ENCODE data around the gene PTH2.
"Not testable (repeated sequence)": the region's sequence is repeated elsewhere in the genome, so short reads cannot be mapped to it uniquely, and the experiment has no call there.

The PTH2 gene

DNA sequence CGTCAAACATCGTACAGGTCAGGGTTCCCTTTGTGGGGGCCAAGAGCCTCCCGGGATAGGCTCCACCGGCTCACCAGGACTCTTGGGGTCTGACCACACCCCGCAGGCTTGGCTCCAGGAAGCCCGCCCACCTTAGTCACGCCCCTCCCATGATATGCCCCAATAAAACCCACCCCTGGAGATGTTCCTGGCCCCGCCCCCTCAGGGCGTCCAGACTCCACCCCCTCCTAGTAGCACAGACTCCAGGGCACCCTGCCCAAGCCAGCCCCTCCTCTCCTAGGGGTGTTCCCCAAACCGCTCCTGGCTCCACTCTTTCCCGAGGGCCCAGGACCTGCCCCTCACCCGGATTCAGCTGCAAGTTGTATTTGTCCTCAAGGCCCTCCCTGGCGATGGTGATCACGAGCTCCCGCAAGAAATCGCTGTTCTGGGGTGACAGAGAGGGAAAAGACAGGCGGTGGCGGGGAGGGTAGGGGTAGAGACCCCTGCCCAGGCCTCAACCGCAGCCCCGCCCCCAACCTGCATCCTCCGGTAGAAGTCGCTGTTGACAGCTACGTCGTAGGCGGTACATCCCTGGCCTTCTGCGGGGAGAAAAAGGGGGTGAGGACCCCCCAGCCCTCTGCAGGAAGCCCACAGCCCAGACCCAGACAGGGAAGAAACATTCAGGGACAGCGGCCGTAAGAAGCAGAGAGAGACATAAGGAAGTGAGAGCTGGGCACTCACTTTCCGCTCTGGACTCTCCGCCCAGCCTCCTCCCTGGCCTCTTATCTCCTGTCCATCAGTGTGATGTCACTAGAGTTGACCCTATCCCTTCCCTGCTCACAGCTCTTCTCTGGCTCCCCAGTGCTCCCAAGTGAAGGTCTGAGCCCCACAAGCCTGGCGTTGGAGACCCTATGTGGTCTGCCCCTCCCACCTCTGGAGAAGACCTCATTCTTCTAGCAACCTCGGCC is 24.5 kb upstream of the PTH2 start:
- DNase-seq: no peak

DNA sequence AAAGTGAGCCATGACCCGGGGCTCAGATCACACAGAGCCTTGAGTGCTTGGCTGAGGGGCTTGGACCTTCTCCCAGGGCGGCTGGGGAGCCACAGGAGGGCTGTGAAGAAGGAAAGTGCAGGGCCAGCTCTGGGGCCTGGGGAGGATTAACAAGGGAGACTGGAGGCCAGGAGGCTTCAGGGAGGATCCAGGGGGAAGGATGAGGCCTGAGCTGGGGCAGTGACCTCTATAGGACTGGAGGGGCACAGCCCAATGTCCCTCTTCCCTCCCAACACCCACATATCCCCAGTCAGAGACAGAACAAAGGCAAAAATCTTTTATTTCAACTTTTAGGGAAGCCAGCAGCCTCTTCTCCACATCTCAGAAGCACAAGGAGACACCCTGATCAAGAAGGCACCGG is 22.8 kb upstream of the PTH2 start:
- DNase-seq: no peak

DNA sequence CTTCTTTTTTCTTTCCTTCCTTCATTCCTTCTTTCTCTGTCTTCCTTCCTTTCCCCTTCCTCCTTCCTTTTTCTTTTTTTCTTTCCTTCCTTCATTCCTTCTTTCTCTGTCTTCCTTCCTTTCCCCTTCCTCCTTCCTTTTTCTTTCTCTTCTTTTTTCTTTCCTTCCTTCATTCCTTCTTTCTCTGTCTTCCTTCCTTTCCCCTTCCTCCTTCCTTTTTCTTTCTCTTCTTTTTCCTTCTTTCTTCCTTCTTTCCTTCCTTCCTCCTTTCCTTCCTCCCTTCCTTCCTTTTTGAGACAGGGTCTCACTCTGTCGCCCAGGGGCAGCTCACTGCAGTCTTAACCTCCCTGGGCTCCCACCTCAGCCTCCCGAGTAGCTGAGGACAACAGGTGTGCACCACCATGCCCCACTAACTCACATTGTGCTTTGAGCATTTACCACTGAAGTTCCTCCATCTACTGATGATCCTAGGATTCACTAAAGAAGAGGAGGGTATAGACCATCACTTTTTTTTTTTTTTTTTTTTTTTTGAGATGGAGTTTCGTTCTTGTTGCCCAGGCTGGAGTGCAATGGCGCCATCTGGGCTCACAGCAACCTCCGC is 21.0 kb upstream of the PTH2 start:
- DNase-seq: not testable (repeated sequence)

DNA sequence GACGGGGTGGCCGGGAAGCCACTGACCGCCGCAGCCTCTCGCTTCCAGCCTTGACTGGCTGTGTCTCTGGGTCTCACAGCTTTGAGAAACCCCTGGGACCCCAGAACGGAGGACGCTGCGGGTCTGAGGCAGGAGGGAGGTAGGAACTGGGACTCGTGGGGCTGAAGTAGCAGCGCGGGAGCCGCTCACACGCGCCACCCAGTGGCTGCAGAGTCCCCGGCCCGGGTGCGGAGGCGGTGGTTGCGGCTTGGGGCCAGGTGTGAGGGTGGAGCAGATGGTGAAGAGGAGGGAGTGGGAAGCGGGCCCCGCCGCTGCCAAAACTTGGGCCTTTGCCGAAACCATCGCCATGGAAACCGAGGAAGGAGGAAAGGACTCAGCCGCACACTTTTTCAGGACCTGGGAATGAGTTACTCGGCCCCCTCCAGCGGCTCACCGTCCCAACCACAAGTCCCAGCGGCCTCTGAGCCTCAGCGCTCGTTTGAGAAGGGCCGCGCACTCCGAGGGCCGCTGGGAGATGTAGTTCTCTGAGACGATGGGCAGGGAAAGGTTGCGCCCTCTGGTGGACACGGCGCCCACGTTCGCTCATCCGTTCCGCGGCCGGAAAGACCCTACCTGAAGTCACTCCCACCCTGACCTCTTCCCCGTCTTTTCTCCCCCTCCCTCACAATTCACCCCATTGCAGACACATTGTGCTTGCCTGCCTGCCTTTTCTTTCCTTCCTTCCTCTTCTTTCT is 20.3 kb upstream of the PTH2 start:
- DNase-seq: peak; percentile 88

DNA sequence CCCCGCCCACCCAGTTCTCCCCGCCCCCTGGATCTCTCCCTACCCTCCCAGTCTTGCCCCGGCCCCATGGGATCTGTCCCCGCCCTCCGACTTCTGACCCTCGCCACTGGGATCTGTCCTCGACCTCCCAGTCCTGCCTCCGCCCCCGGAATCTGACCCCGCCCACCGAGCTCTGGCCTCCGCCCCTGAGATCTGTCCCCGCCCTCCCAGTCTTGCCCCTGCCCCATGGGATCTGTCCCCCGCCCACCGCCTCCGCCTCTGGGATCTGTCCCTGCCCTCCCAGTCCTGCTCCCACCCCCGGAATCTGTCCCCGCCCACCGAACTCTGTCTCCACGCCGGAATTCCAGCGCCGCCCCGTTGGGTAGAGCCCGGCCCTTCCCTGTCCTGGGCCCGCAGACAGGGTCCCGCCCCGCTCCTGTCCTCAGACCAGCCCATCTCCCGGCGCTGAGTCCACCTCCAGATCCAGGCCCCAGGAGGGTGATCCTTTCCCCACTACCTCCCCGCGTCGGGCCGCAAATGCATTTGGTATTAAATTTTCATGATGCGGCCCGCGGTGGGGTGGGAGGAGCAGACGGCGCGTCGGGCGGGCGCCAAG is 19.6 kb upstream of the PTH2 start:
- peak; percentile 40 for DNase-seq

DNA sequence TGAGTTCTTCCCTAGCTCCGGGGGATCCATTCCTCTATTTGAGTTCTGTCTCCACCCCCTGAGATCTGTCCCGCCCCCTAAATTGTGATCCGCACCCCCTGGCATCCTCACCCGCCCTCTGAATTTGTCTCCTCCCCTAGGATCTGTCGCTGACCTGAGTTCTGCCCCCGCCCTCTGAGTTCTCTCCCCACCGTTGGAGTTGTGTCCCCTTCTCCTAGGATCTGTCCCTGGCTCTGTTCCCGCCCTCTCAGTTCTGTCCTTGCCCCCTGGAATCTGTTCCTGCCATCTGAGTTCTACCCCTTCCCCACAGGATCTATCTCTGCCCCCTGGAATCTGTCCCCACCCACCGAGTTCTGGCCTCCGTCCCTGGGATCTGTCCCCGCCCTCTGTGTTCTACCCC is 19.1 kb upstream of the PTH2 start:
- no peak for DNase-seq

DNA sequence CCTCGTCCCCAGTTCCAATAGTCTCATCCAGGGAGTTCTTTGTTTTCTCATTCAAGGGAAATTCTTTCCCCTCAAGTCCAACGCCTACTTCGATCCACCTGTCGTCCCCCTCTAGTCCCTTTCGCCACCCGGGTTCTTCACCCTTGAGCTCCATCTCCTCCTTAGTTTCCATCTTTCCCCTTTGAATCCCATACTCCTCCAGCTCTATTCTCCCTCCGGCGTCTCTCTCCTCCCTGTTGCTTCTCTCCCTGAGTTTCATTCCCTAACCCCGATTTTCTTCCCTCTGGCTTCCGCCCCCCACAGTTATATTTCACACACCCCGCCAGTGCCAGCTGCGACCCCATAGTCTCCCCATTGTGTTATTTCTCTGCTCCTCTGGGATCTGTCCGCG is 18.7 kb upstream of the PTH2 start:
- no peak for DNase-seq

DNA sequence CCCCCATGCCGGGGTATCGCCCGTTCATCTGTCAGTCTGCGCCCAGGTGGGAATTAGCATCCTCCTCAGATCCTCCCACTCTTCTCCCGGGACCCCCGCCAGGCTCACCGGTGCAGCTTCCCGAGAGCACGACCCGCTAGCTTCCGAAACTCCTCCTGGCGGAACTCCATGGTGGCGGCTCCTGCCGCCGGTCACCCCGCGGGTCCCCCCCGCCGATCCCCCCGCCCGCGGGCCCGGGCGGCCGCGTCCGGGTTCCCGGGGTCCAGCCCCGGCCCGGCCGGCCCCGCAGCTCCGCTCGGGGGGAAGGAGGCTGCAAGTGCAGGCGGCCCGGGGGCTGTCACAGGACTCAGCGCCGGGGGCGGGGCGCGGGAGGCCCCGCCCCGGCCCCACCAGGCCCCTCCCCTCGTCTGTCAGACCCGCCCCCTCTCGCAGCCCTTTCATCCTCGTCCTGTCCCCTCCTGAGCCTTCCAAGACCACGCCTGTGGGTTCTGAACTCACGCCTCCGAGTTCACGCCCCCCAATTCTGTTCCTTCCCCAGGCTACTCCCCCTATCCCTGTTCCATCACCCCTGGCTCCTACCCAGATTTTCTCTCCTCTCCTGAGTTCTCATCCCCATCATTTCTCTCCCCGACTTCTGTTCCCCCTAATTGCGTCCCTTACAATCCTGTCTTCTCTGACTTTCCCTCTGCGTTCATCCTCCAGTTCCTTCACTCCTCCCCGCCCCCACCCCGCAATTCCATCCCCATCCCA is 18.1 kb upstream of the PTH2 start, which contains the start of gene SLC17A7:
Gene SLC17A7, minus strand, starts transcription at position 318 of the 750 bp plus-strand sequence. Its CDS starts 148 bp downstream, at position 170.
- DNase-seq: no peak

DNA sequence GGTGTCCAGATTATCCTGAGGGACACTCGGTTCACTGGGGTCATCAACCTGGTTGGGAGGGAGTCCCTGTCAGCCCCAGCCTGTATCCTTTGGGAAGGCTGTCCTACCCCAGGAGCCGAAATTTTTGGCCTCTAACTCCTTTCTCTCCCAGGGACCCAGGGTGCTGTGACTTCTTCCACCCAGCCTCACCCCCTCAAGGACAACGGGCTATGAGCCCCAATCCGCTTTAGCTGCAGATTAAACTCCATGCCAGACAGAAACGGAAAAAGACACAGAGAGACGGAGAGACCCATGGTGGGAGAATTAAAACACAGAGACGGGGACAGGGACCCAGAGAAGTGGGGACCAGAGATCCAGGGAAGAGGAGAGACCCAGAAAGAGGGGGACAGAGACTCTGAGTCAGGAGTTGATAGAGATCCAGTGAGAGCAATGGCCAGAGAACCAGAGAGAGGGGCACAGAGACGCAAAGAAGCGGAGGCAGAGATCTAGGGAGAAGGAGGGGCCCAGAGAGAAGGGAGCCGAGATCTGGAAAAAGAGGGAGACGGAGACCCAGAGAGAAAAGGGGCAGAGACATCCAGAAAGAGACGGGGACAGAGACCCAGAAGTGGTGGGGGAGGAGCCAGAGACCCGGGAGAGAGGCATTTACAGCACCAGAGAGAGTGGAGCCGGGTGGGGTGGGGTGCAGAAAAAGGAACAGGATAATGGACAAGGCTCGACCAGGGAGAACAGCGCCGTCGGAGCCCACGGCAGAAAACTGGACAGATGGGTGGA is 17.4 kb upstream of the PTH2 start:
- no peak for DNase-seq

DNA sequence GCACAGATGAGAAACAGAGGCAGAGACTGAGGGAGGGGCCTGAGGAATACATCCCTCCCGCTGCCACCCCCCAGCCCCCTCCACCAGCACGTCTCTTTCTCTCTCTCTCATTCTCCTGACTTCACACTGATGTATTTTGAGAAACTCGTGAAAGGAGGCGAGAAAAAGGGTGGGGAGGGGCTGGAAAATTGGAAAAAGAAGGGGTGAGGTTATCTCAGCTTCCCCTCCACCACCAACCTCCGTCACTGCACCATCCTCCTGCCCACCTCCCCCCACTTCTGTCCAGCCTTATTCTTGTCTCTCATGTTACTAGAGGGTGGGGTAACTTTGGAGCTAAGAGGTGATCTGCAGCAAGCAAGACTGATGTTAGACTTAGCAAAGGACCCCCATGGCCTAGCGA is 16.6 kb upstream of the PTH2 start:
- DNase-seq: no peak

DNA sequence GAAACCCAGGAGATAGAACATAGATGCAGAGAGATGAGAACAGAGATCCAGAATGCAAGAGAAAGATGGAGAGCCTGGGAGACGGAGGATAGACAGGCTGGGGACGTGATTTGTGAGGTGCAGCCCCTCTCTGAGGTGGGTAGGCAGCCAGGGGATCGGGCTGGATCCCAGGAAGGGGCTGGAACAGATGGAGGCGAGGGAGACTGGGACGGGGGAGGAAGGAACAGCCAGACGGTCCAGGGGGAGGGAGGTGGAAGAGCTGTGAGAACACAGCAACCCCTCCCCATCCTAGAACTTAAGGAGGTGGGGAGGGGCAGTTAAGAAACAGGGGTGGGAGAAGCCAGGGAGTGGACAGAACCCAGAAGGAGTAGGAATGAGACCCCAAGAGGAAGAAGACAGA is 15.0 kb upstream of the PTH2 start:
- no peak for DNase-seq

DNA sequence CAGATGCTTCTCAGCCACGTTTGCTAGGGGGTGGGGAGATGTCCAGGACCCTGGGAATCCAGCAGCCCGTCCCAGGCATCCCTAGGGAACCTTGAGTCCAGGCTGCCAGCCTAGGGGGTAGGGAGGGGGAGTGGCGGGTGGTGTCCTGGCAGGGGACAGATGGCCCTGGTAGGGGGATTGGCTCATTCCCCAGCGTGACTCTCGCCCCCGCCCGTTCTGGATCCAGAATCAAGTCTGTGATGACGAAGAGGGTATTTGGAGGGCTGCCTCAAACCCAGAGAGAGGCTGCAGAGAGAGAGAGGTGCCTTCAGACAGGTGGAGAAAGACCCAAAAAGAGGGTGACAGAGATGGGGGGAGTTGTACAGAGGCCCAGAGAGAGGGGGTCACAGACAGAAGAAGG is 14.0 kb upstream of the PTH2 start:
- DNase-seq: no peak

DNA sequence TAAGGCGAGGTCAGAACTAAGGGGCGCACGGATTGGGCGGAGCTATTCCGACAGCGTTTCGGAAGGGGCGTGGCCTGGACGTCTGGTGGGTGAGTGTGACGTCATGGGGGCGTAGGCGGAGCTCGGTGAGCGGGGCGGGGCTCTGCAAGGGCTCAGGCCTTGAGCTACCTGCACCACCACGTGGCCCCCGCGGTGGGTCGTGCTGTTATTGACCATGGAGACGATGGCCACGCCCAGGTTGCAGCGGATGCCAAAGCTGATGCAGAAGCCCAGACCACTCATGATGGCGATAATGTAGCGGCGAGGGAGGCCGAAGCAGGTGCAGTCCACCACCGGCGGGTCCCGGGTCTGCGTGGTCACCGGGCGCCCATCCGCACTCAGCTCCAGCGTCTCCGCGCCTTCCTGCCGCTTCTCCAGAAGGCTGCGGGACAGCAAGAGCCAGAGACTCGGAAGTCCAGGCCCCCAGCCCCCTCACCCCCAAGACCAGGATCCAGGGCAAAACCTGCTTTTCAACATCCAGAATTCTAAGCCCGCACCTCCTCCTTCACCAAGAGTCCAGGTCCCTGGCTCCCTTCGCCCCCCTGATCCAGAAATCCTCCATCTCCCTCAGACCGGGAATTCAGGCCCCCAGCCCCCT is 13.3 kb upstream of the PTH2 start:
- DNase-seq: no peak

DNA sequence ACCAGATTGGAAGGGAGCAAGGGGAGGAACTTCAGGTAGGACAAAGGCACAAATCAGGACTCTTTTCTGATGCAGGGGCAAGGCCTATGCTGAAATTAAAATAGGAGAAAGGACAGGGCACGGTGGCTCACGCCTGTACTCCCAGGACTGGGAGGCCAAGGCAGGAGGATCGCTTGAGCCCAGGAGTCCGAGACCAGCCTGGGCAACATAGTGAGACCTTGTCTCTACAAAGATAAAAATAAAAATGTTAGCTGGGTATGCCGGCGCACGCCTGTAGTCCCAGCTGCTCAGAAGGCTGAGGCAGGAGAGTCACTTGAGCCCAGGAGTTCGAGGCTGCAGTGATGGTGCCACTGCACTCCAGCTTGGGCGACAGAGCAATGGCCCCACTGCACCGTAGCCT is 12.4 kb upstream of the PTH2 start:
- DNase-seq: no peak

DNA sequence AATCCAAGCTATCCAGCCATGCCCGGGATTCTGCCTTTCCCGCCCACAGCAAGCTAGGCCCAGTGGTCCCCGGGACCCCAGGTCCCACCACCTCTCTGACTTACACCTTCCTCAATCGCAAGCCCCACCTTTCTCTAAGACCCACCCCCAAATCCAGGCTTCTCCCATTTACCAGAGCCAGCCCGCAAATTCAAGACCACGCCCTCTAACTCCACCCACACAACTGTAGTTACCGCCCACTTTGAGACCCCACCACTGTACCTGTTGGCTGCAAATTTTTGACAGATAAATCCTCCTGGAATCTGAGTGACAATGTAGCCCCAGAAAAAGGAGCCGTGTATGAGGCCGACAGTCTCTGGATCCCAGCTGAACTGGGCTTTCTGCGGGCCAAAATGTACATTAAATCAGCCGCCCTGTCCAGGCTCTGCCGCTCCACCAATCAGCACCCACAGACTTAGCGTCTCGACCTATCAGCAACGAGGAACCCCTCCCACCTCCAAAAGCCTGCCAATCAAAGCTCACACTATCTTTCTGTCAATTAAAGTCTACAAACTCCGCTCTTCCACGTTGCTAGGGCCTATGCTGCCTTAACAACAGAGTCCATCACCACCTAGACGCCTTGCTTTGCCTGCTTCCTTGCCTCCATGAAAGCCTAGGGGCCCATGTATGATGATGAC is 11.8 kb upstream of the PTH2 start:
- no peak for DNase-seq

DNA sequence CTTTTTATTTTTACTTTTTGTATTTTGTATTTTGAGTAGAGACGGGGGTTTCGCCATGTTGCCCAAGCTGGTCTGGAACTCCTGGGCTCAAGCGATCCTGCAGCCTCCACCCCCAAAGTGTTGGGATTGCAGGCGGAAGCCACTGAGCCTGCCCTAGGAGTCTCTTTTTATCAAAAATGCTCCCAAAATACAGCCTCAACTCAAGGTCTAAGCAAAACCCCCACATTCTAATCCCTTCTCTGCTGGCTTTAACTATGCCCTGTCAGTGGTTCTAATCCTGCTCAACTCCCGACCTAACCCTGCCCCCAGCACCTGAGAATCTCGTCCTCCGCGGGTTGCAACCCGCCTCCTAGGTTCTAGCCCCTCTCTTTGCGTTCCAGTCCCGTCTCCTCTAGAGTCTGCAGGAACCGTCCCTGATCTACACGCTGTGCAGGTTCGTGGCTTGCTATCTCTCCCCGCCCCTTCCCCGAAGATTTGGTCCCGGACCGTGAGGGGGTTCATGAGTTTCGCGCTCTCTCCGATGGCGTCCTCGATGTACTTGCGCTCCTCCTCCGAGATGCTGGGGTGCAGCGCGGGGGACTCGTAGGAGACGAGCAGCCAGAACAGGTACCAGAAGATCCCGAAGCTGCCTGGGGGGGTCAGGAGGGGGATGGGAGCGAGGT is 10.1 kb upstream of the PTH2 start:
- DNase-seq: no peak

DNA sequence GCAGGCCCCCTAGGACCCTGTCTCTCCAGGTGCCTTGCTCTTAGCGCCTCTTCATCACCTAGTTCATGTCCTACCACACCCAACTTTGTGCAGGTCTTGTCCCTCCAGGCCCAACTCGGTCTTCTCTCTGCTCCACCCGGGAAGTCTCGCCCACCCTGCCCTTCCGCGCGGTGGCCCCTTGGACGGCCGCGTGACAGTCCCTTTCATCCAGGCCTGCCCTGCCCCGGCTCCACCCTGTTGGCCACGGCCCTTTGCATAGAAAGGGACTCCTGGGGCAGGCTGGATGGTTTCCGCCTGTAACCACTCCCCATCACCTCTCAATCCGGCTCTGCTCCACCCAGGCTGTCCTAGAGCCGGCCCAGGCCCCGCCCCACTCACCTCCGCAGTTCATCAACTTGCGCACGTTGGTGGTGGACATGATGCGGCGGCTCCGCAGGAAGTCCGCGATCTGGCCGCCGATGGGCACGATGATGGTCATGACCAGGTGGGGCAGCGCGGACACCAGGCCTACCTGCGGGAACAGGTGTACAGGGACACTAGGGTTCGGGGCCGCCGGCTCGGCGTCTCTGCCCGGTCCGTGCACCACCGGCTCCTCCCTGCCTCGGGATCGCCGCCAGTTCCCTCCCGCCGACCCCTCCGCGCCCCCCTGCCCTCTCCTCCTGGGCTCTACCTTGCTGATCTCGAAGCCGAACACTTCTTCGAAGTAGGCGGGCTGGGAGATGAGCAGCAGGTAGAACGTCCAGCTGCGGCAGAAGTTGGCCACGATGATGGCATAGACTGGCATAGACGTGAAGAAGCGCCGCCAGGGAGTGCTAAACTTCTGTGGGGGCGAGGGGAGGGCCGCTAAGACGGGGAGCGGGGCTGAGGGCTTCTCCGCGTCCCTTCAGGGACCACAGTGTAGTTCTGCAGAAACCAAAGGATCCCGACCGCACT is 9.2 kb upstream of the PTH2 start:
- DNase-seq: no peak

DNA sequence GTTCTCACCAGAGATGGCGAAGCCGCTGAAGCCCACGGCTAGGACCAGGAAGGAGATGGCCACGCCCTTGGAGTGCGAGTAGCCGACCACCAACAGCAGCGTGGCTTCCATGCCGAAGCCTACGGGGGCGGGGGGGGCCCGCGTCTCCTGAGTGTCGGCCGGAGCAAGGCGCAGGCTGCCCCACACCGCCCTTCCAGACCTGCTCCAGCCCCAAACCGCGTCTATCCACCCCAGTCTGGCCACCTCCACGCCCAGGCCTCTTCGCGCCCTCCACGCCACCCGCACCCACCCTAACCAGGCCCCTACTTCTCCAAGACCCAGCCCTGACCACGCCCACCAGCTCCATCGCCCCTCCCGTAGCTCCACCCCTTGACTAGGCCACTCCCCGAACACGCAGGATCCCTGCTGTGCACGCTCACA is 8.1 kb upstream of the PTH2 start:
- no peak for DNase-seq
